Liver (tissue), 9 donors: ENCODE data around the gene KTN1. TPM values are rescaled to one million over a fixed set of nuclear protein-coding genes. Genes with fewer than 3 reads are reported as not detected.

Experiments used
- DNase-seq: peaks from one replicate; pipeline ENCODE4 v3.0.0-alpha.2; 2017; ENCODE audit warnings: low spot score
- H3K27ac ChIP-seq, 2 donors: one replicate each; pipeline ENCODE4 v1.7.0; 2013; ENCODE audit warnings: inconsistent platforms in 2 of 2, low read length in 2 of 2, control low read depth in 1 of 2, low read depth in 1 of 2, mild to moderate bottlenecking in 1 of 2
- H3K27me3 ChIP-seq, 4 donors: one replicate each; pipeline versions ENCODE4 v1.6.1 to v1.7.0; 2013; ENCODE audit warnings: low read length in 3 of 4, inconsistent platforms in 1 of 4, mild to moderate bottlenecking in 1 of 4, moderate library complexity in 1 of 4; ENCODE audit not compliant: control insufficient read depth in 4 of 4, insufficient read depth in 4 of 4
- H3K36me3 ChIP-seq, 4 donors: one replicate each; pipeline versions ENCODE4 v1.6.1 to v1.7.0; 2013; ENCODE audit warnings: low read length in 3 of 4, mild to moderate bottlenecking in 3 of 4, low read depth in 1 of 4, moderate library complexity in 1 of 4; ENCODE audit not compliant: control insufficient read depth in 4 of 4, insufficient read depth in 3 of 4
- H3K4me1 ChIP-seq, 4 donors: one replicate each; pipeline versions ENCODE4 v1.6.1 to v1.7.0; 2013; ENCODE audit warnings: low read length in 3 of 4, mild to moderate bottlenecking in 3 of 4, moderate library complexity in 1 of 4; ENCODE audit not compliant: control insufficient read depth in 4 of 4, insufficient read depth in 4 of 4
- H3K4me3 ChIP-seq, 3 donors: one replicate each; pipeline versions ENCODE4 v1.6.1 to v1.7.0; 2013; ENCODE audit warnings: low read length in 3 of 3, control low read depth in 1 of 3, low read depth in 1 of 3, mild to moderate bottlenecking in 1 of 3
- H3K9ac ChIP-seq, 2 donors: one replicate each; pipeline ENCODE4 v1.7.0; 2013; ENCODE audit warnings: low read length in 2 of 2, mild to moderate bottlenecking in 2 of 2, moderate library complexity in 2 of 2, control low read depth in 1 of 2, low read depth in 1 of 2
- H3K9me3 ChIP-seq, 4 donors: one replicate each; pipeline versions ENCODE4 v1.6.1 to v1.7.0; 2013; ENCODE audit warnings: low read length in 3 of 4; ENCODE audit not compliant: control insufficient read depth in 4 of 4
- EGR1 ChIP-seq, 2 donors: IDR thresholded peaks; 2 replicates each; pipeline ENCODE4 v1.6.1; 2016 to 2018; ENCODE audit warnings: antibody characterized with exemption in 2 of 2, low read depth in 2 of 2
- FOXA1 ChIP-seq: IDR thresholded peaks from 2 replicates; pipeline ENCODE4 v1.6.1; 2016; ENCODE audit warnings: antibody characterized with exemption
- FOXA2 ChIP-seq: IDR thresholded peaks from 2 replicates; pipeline ENCODE4 v1.6.1; 2016; ENCODE audit warnings: antibody characterized with exemption
- GABPA ChIP-seq, 2 donors: IDR thresholded peaks in 1 of 2; conservative IDR thresholded peaks in 1 of 2; 2 replicates each; pipeline ENCODE4 v1.6.1; 2016; ENCODE audit warnings: antibody characterized with exemption in 2 of 2, mild to moderate bottlenecking in 1 of 2, moderate library complexity in 1 of 2
- HNF4A ChIP-seq, 2 donors: conservative IDR thresholded peaks; 2 replicates each; pipeline ENCODE4 v1.6.1; 2016; ENCODE audit warnings: antibody characterized with exemption in 2 of 2, mild to moderate bottlenecking in 2 of 2
- HNF4G ChIP-seq: IDR thresholded peaks from 2 replicates; pipeline ENCODE4 v1.6.1; 2016; ENCODE audit warnings: antibody characterized with exemption
- JUND ChIP-seq, 2 donors: IDR thresholded peaks; 2 replicates each; pipeline ENCODE4 v1.6.1; 2016; ENCODE audit warnings: antibody characterized with exemption in 2 of 2
- NR2F2 ChIP-seq: IDR thresholded peaks from 2 replicates; pipeline ENCODE4 v1.6.1; 2016; ENCODE audit warnings: antibody characterized with exemption
- RAD21 ChIP-seq, 2 donors: IDR thresholded peaks; 2 replicates each; pipeline ENCODE4 v1.6.1; 2016; ENCODE audit warnings: antibody characterized with exemption in 2 of 2, mild to moderate bottlenecking in 2 of 2
- RXRA ChIP-seq, 2 donors: IDR thresholded peaks; 2 replicates each; pipeline ENCODE4 v1.6.1; 2017 to 2018; ENCODE audit warnings: antibody characterized with exemption in 2 of 2, mild to moderate bottlenecking in 1 of 2
- SP1 ChIP-seq: IDR thresholded peaks from 2 replicates; pipeline ENCODE4 v1.6.1; 2018; ENCODE audit warnings: antibody characterized with exemption, mild to moderate bottlenecking
- TAF1 ChIP-seq: conservative IDR thresholded peaks from 2 replicates; pipeline ENCODE4 v1.6.1; 2016; ENCODE audit warnings: antibody characterized with exemption, mild to moderate bottlenecking
- YY1 ChIP-seq: IDR thresholded peaks from 2 replicates; pipeline ENCODE4 v1.6.1; 2016; ENCODE audit warnings: antibody characterized with exemption, mild to moderate bottlenecking
- WGBS: extraction: QIAGEN DNeasy Blood & Tissue Kit; methylation state at CpG from one replicate; pipeline ENCODE4 v1.1.7; 2013; 5-methylcytosine and 5-hydroxymethylcytosine counted together
- polyA plus RNA-seq, 2 donors: library from polyadenylated mRNA; stranded (reverse) in 1 of 2; unstranded in 1 of 2; fragments of 200-250 nt in 1 of 2; fragments of >200 nt in 1 of 2; fragmentation: Nextera tagmentation in 1 of 2; extraction: Ambion mirVana in 1 of 2; gene quantifications; one replicate each; pipeline versions ENCODE4 v1.2.1 to v1.2.3, GENCODE V29; 2013 to 2015
- total RNA-seq, 2 donors: library from RNA; depleted of rRNA; stranded (reverse); fragments of >200 nt; gene quantifications; one replicate each; pipeline ENCODE4 v1.2.3, GENCODE V29; 2014
- TF ChIP-seq, protein P1 (sequence below): IDR thresholded peaks from 2 replicates; pipeline ENCODE4 v1.6.1; 2016; ENCODE audit warnings: antibody characterized with exemption
- TF ChIP-seq, protein P2 (sequence below): IDR thresholded peaks from 2 replicates; pipeline ENCODE4 v1.6.1; 2016; ENCODE audit warnings: antibody characterized with exemption, mild to moderate bottlenecking
- TF ChIP-seq, protein P3 (sequence below): fragments of 150-350 bp; IDR thresholded peaks from 2 replicates; pipeline ENCODE4 v1.5.1; 2017; ENCODE audit warnings: improper control_type of control experiment, low read depth, low read length; ENCODE audit not compliant: missing input control
- TF ChIP-seq, protein P4 (sequence below): IDR thresholded peaks from 2 replicates; pipeline ENCODE4 v1.6.1; 2016; ENCODE audit warnings: antibody characterized with exemption
- TF ChIP-seq, protein P5 (sequence below): IDR thresholded peaks from 2 replicates; pipeline ENCODE4 v1.6.1; 2016; ENCODE audit warnings: antibody characterized with exemption
- donor health status: healthy.
- donor health status: healthy.
- donor health status: healthy.
- donor health status: healthy.
- donor health status: healthy.

The KTN1 gene
- total and polyA plus RNA-seq, 4 donors, result 34.9 to 141 (median 59.6) TPM

DNA sequence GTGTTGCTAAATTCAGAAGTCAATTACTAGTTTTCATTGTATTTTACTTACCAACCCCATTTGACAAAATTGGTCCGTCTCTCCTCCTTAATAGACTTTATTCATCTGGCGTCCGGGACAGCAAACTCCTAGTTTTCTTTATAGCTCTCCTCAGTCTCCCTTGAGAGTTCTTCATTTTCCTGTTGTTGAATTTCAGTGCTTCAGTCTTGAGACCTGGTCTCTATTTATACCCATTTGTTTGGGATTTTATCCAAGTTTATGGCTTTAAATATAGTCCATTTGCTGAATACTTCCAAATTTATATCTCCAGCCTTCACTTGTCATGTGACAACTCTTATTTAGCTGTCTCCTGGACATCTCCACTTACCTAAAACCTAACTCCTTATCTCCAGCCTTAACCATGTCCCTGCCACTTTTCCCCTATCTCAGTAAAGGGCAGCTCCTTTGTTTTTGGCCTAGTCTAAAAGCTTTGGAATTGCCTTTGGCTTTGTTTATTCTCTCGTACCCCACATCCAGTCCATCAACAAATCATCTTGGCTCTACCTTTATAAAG lies 23.5 kb downstream of the KTN1 start:
- Histone ChIP-seq H3K27me3 (no peaks in the 10 kb centered on the region), H3K4me1 (peaks cover 4 to 22% (median 9%) of the 10 kb centered on the region in 4 donors), H3K4me3 (no peak overlapping the region), H3K36me3 (peaks cover 0 to 2% (median 0%) of the 10 kb centered on the region in 4 donors), H3K9me3 (no peaks in the 10 kb centered on the region), H3K9ac (no peak overlapping the region), H3K27ac (no peak overlapping the region)
- no peak for DNase-seq
- WGBS, result 96% methylated on average over 4 of the region's 4 CpGs
- TF ChIP-seq RAD21 (IDR thresholded peaks at IDR 0.05) (no peak), HNF4G (no peak), GABPA (IDR thresholded peaks at IDR 0.05 in 1 of 2, conservative IDR thresholded peaks at IDR 0.05 in 1 of 2) (no peak), FOXA2 (no peak), NR2F2 (no peak), YY1 (no peak), JUND (IDR thresholded peaks at IDR 0.05) (no peak), RXRA (IDR thresholded peaks at IDR 0.05) (no peak), FOXA1 (no peak), HNF4A (conservative IDR thresholded peaks at IDR 0.05) (no peak), TAF1 (no peak), SP1 (no peak), EGR1 (IDR thresholded peaks at IDR 0.05; ENCODE audit: low read depth in 2 of 2) (no peak)
- TF ChIP-seq, protein P1, sequence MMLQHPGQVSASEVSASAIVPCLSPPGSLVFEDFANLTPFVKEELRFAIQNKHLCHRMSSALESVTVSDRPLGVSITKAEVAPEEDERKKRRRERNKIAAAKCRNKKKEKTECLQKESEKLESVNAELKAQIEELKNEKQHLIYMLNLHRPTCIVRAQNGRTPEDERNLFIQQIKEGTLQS, result no peak
- TF ChIP-seq, protein P2, sequence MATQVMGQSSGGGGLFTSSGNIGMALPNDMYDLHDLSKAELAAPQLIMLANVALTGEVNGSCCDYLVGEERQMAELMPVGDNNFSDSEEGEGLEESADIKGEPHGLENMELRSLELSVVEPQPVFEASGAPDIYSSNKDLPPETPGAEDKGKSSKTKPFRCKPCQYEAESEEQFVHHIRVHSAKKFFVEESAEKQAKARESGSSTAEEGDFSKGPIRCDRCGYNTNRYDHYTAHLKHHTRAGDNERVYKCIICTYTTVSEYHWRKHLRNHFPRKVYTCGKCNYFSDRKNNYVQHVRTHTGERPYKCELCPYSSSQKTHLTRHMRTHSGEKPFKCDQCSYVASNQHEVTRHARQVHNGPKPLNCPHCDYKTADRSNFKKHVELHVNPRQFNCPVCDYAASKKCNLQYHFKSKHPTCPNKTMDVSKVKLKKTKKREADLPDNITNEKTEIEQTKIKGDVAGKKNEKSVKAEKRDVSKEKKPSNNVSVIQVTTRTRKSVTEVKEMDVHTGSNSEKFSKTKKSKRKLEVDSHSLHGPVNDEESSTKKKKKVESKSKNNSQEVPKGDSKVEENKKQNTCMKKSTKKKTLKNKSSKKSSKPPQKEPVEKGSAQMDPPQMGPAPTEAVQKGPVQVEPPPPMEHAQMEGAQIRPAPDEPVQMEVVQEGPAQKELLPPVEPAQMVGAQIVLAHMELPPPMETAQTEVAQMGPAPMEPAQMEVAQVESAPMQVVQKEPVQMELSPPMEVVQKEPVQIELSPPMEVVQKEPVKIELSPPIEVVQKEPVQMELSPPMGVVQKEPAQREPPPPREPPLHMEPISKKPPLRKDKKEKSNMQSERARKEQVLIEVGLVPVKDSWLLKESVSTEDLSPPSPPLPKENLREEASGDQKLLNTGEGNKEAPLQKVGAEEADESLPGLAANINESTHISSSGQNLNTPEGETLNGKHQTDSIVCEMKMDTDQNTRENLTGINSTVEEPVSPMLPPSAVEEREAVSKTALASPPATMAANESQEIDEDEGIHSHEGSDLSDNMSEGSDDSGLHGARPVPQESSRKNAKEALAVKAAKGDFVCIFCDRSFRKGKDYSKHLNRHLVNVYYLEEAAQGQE, result no peak
- TF ChIP-seq, protein P3, sequence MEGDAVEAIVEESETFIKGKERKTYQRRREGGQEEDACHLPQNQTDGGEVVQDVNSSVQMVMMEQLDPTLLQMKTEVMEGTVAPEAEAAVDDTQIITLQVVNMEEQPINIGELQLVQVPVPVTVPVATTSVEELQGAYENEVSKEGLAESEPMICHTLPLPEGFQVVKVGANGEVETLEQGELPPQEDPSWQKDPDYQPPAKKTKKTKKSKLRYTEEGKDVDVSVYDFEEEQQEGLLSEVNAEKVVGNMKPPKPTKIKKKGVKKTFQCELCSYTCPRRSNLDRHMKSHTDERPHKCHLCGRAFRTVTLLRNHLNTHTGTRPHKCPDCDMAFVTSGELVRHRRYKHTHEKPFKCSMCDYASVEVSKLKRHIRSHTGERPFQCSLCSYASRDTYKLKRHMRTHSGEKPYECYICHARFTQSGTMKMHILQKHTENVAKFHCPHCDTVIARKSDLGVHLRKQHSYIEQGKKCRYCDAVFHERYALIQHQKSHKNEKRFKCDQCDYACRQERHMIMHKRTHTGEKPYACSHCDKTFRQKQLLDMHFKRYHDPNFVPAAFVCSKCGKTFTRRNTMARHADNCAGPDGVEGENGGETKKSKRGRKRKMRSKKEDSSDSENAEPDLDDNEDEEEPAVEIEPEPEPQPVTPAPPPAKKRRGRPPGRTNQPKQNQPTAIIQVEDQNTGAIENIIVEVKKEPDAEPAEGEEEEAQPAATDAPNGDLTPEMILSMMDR, result no peak
- TF ChIP-seq, protein P4, sequence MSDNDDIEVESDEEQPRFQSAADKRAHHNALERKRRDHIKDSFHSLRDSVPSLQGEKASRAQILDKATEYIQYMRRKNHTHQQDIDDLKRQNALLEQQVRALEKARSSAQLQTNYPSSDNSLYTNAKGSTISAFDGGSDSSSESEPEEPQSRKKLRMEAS, result no peak
- TF ChIP-seq, protein P5, sequence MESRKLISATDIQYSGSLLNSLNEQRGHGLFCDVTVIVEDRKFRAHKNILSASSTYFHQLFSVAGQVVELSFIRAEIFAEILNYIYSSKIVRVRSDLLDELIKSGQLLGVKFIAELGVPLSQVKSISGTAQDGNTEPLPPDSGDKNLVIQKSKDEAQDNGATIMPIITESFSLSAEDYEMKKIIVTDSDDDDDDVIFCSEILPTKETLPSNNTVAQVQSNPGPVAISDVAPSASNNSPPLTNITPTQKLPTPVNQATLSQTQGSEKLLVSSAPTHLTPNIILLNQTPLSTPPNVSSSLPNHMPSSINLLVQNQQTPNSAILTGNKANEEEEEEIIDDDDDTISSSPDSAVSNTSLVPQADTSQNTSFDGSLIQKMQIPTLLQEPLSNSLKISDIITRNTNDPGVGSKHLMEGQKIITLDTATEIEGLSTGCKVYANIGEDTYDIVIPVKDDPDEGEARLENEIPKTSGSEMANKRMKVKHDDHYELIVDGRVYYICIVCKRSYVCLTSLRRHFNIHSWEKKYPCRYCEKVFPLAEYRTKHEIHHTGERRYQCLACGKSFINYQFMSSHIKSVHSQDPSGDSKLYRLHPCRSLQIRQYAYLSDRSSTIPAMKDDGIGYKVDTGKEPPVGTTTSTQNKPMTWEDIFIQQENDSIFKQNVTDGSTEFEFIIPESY, result no peak
